T1000 (cell line): ENCODE measurements around the gene TRRAP.
A peak's percentile ranks its signal among the peaks of the same experiment; 100 is the strongest.
"Not testable (repeated sequence)": the region's sequence is repeated elsewhere in the genome, so short reads cannot be mapped to it uniquely, and the experiment has no call there.

Source experiments
- DNase-seq: peaks from one replicate; lab custom pipeline; 2025; ENCODE audit warnings: mixed read lengths; lab: John Stamatoyannopoulos, UW

The TRRAP gene

GRCh38 chr7:99030457-99030856 lies 152.1 kb downstream of the TRRAP start:
- no peak for DNase-seq

GRCh38 chr7:99030951-99031350 lies 152.6 kb downstream of the TRRAP start:
- no peak for DNase-seq

GRCh38 chr7:99031496-99031895 lies 153.2 kb downstream of the TRRAP start:
- no peak for DNase-seq

GRCh38 chr7:99032928-99033327 lies 154.6 kb downstream of the TRRAP start:
- DNase-seq, result no peak

GRCh38 chr7:99033765-99034164 lies 155.4 kb downstream of the TRRAP start:
- no peak for DNase-seq

- no peak for DNase-seq
Measured at GRCh38 chr7:99034932-99035722, 156.8 kb downstream of the TRRAP start.

- DNase-seq, result no peak
Measured at GRCh38 chr7:99035723-99036545, 157.6 kb downstream of the TRRAP start.

- DNase-seq, result no peak
Measured at GRCh38 chr7:99036546-99037111, 158.3 kb downstream of the TRRAP start.

GRCh38 chr7:99037327-99037940 lies 159.1 kb downstream of the TRRAP start:
- no peak for DNase-seq

- DNase-seq, result no peak
Measured at GRCh38 chr7:99038086-99038855, 159.9 kb downstream of the TRRAP start.

GRCh38 chr7:99039384-99039891 lies 161.1 kb downstream of the TRRAP start:
- no peak for DNase-seq

- peak; percentile 11 for DNase-seq
Measured at GRCh38 chr7:99040104-99040958, 162.0 kb downstream of the TRRAP start.

GRCh38 chr7:99041526-99041925 lies 163.2 kb downstream of the TRRAP start:
- DNase-seq, result no peak

GRCh38 chr7:99042957-99043356 lies 164.6 kb downstream of the TRRAP start:
- DNase-seq, result no peak

GRCh38 chr7:99044858-99045257 lies 166.5 kb downstream of the TRRAP start:
- not testable (repeated sequence) for DNase-seq

GRCh38 chr7:99046262-99046661 lies 167.9 kb downstream of the TRRAP start:
- not testable (repeated sequence) for DNase-seq

- no peak for DNase-seq
Measured at GRCh38 chr7:99046722-99047121, 168.4 kb downstream of the TRRAP start.

- no peak for DNase-seq
Measured at GRCh38 chr7:99047526-99048077, 169.3 kb downstream of the TRRAP start.

GRCh38 chr7:99050971-99051370 lies 172.6 kb downstream of the TRRAP start:
- no peak for DNase-seq

- no peak for DNase-seq
Measured at GRCh38 chr7:99054781-99055180, 176.4 kb downstream of the TRRAP start.
